GM18951 (cell line): ENCODE data around the gene HDAC8.
"Not testable (repeated sequence)": the region's sequence is repeated elsewhere in the genome, so short reads cannot be mapped to it uniquely, and the experiment has no call there.

Source experiments
- POLR2A ChIP-seq: IDR thresholded peaks from 4 replicates; pipeline ENCODE4 v1.6.1; 2011; ENCODE audit warnings: mild to moderate bottlenecking; ENCODE audit not compliant: insufficient read length, insufficient read depth; ENCODE audit errors: extremely low read depth
- in situ Hi-C: fragments of 300-500 bp; cut with MboI; formaldehyde crosslinking; loops from one replicate; pipeline ENCODE4 v1.12.0; 2022; ENCODE audit warnings: low sequenced_read_pairs, mixed read lengths, inconsistent platforms; ENCODE audit not compliant: unreplicated experiment

HDAC8 gene

DNA sequence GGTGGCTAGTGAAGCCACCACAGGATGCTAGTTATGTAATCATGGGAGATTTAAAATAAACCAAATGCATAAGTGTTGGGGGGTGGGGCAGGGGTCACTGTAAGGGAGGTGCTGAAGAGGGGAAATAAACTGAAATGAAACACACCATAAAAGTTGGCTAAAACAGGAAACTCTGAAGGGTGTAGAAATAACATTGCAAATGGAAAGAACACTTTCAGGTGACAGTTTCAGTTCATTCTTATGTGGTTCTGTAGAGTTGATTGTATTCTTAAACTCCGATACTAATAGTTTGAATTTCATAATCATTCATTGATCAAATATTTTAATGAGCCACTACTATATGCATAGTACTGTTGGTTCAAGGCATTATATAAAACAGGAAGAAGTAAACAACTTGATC, 80.1 kb downstream of the HDAC8 start:
- in situ Hi-C loops: no loop called here
- no peak for TF ChIP-seq POLR2A

GRCh38 chrX:72490221-72490620, 82.4 kb downstream of the HDAC8 start:
- in situ Hi-C loops: not testable (repeated sequence)

DNA sequence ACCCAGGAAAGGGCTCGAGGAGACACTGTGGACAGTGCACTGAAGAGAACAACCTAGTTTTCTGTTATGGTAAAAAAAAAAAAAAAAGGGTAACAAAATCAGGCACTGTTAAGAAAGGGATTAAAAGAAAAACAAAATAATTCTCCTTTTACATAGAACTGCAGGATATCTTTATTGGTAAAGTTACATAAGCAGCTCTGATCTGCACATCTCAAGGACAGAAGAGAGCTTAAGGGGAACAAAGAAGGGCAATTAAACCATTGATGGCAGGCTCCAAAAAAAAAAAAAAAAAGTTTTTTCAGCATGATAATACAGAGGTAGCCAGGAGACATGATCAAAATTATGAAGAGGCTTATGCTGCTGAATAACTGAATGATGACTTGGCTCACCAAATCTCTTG, 85.0 kb downstream of the HDAC8 start:
- in situ Hi-C loops: no loop called here
- no peak for TF ChIP-seq POLR2A

- in situ Hi-C loops: no loop called here
- TF ChIP-seq POLR2A: no peak
These were observed 93.0 kb downstream of the HDAC8 start for GRCh38 chrX:72479324-72480274.

GRCh38 chrX:72478853-72479252, 93.8 kb downstream of the HDAC8 start:
- in situ Hi-C loops: no loop called here

GRCh38 chrX:72478351-72478750, 94.3 kb downstream of the HDAC8 start:
- TF ChIP-seq POLR2A: no peak
- in situ Hi-C loops: no loop called here

More at GRCh38 chrX:72478853-72479252, 93.8 kb downstream of the HDAC8 start:
- no peak for TF ChIP-seq POLR2A

GRCh38 chrX:72477781-72478181, 94.9 kb downstream of the HDAC8 start:
- TF ChIP-seq POLR2A: no peak
- in situ Hi-C loops: no loop called here

DNA sequence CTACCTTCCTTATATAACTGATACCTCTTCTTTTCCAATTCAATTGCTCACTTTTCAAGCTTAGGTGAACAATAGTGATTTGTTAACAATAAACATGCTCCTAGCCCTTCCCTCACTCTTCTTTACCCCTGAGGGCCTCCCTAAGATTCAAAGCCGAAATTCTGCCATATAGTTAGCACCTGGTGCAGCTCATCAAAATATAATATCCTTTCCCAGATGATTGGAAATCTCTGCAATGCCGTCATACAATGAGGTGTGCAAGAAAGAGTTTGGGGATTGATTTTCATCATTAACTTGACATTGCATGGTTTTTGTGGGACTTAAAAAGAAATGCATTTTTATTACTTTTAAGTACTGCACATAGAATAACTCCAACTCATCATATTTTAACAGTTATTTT, 95.3 kb downstream of the HDAC8 start:
- in situ Hi-C loops: no loop called here

GRCh38 chrX:72475952-72476668, 96.5 kb downstream of the HDAC8 start:
- no peak for TF ChIP-seq POLR2A
- in situ Hi-C loops: no loop called here

More for the DNA sequence above, 95.3 kb downstream of the HDAC8 start:
- no peak for TF ChIP-seq POLR2A

DNA sequence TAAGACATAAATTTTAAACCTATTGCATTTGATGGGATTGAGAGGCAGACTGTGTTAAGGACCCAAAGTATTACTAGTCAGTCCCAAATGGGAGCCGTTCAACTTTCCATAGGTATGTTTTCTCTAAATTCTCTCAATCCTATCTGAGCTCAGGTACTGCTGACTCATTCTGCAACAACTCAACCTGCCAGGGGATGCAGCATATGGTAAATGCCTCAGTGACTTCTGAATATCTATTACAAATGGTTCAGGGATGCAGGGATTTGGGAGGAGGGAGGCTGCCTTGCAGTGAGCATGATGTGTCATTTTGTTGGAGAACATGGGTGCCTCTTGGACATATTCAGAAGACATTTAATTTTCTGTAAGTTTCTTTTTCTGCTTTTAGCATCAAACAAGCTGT, 97.3 kb downstream of the HDAC8 start:
- TF ChIP-seq POLR2A: no peak
- in situ Hi-C loops: no loop called here

- in situ Hi-C loops: no loop called here
- TF ChIP-seq POLR2A: no peak
These were observed 102.0 kb downstream of the HDAC8 start for GRCh38 chrX:72470532-72471223.

GRCh38 chrX:72470117-72470516, 102.5 kb downstream of the HDAC8 start:
- in situ Hi-C loops: no loop called here
- TF ChIP-seq POLR2A: no peak

- in situ Hi-C loops: no loop called here
- no peak for TF ChIP-seq POLR2A
These were observed 104.0 kb downstream of the HDAC8 start for GRCh38 chrX:72468607-72469006.
